Spleen (tissue), 11 donors: ENCODE data around the gene IPO8. TPM values are rescaled to one million over a fixed set of nuclear protein-coding genes. Genes with fewer than 3 reads are reported as not detected.

Experiments
- DNase-seq: peaks from one replicate; pipeline ENCODE4 v3.0.0-alpha.2; 2020
- H3K27ac ChIP-seq, 8 donors: fragments of 200-600 bp; sonication (generic) in 7 of 8; 1 replicate in 4 of 8; 2 replicates in 4 of 8; pipeline versions ENCODE4 v1.5.0 to v1.8.0; 2016 to 2021; ENCODE audit warnings: inconsistent platforms in 4 of 8, mild to moderate bottlenecking in 4 of 8, moderate library complexity in 1 of 8
- H3K27me3 ChIP-seq, 7 donors: fragments of 200-600 bp; sonication (generic) in 6 of 7; replicated peaks in 1 of 7; 1 replicate in 4 of 7; 2 replicates in 3 of 7; pipeline versions ENCODE4 v1.5.0 to v1.8.0; 2016 to 2021; ENCODE audit warnings: inconsistent platforms in 3 of 7, mild to moderate bottlenecking in 1 of 7
- H3K36me3 ChIP-seq, 6 donors: fragments of 200-600 bp; sonication (generic) in 5 of 6; 1 replicate in 4 of 6; 2 replicates in 2 of 6; pipeline versions ENCODE4 v1.5.0 to v1.8.0; 2016 to 2021; ENCODE audit warnings: inconsistent platforms in 2 of 6
- H3K4me1 ChIP-seq, 6 donors: fragments of 200-600 bp; sonication (generic) in 5 of 6; 1 replicate in 3 of 6; 2 replicates in 3 of 6; pipeline versions ENCODE4 v1.5.0 to v1.8.0; 2016 to 2021; ENCODE audit warnings: inconsistent platforms in 3 of 6
- H3K4me3 ChIP-seq, 8 donors: fragments of 200-600 bp; sonication (generic) in 7 of 8; 1 replicate in 4 of 8; 2 replicates in 4 of 8; pipeline versions ENCODE4 v1.5.0 to v1.8.0; 2016 to 2021; ENCODE audit warnings: inconsistent platforms in 4 of 8, mild to moderate bottlenecking in 4 of 8, moderate library complexity in 2 of 8
- H3K9me3 ChIP-seq, 8 donors: fragments of 200-600 bp; sonication (generic) in 7 of 8; 1 replicate in 4 of 8; 2 replicates in 4 of 8; pipeline versions ENCODE4 v1.5.0 to v1.8.0; 2016 to 2021; ENCODE audit warnings: inconsistent platforms in 4 of 8
- POLR2A ChIP-seq, 3 donors: fragments of 450-650 bp; IDR thresholded peaks; one replicate each; pipeline ENCODE4 v1.5.1; 2017; ENCODE audit warnings: antibody characterized with exemption in 3 of 3, mild to moderate bottlenecking in 1 of 3
- POLR2AphosphoS5 ChIP-seq, 3 donors: sonication (generic); formaldehyde crosslinking; IDR thresholded peaks; one replicate each; pipeline ENCODE4 v1.5.1; 2017; ENCODE audit warnings: antibody characterized with exemption in 3 of 3
- WGBS, 5 donors: extraction: QIAGEN DNeasy Blood & Tissue Kit in 3 of 5; methylation state at CpG; one replicate each; pipeline versions ENCODE4 v1.1.5 to v1.1.7; 2013 to 2018; 5-methylcytosine and 5-hydroxymethylcytosine counted together
- intact Hi-C: fragments of 100-400 bp; cut with DNase I; formaldehyde crosslinking; loops from one replicate; pipeline ENCODE4 v1.15.0; 2023; ENCODE audit warnings: low total_unique reads
- polyA plus RNA-seq, 3 donors: library from polyadenylated mRNA; stranded (reverse); fragments of 200-250 nt; gene quantifications; one replicate each; pipeline ENCODE4 v1.2.1, GENCODE V29; 2013
- total RNA-seq, 7 donors: library from RNA; depleted of rRNA in 3 of 7; stranded (reverse); fragments of >200 nt in 3 of 7; fragmentation: NEBNext Ultra II Directional in 4 of 7; extraction: Animal tissue kit (Norgen Biotek cat#: 25700) in 4 of 7; gene quantifications; one replicate each; pipeline versions ENCODE4 v1.1.0 to v1.2.1, GENCODE V29; 2016 to 2021
- TF ChIP-seq, protein P1 (sequence below), 11 experiments: fragments of 200-600 bp in 7 of 11; fragments of 450-650 bp in 4 of 11; sonication (generic) in 4 of 11; IDR thresholded peaks in 8 of 11; conservative IDR thresholded peaks in 3 of 11; 1 replicate in 7 of 11; 2 replicates in 4 of 11; pipeline versions ENCODE4 v1.4.0 to v1.8.0; 2016 to 2021; ENCODE audit warnings: antibody characterized with exemption in 11 of 11, inconsistent platforms in 4 of 11, mild to moderate bottlenecking in 1 of 11
- donor health status: healthy with polysubstance abuse.
- donor health status: DM: no; HTN: no; CAD: no; lungs with moderate emphysema.
- donor health status: DM: no; HTN: no; CAD: no.
- donor health status: Bipolar disorder and iron deficiency.
- donor health status: healthy.
- donor health status: DM: no; HTN: no; CAD: no.
- donor health status: DM: yes; HTN: yes; CAD: no.

Gene IPO8
- total and polyA plus RNA-seq, 10 donors = 8.5 to 68.2 (median 49.8) TPM

DNA sequence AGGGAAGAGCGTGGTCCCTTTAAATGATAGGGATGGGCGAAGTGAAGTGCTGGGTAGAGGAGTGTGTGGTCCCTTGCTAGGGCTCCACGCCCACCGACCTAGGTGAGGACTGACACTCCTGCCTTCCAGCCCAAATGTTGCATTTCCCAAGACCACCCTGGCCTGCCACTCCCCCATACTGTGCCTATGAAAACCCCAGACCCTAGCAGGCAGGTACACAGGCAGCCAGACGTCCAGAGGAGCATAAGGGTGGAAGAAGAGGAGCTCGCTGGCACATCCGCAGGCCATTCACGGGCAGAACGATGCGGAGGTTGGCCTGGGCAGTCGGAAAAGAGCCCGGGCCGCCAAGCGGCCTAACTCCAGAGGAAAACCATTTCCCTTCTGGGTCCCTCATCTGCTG, 817 bp upstream of the IPO8 start:
- peak overlapping the region in 6 of 8 donors; percentile 73 to 97 (median 94) for H3K4me3 ChIP-seq
- TF ChIP-seq, protein P1, sequence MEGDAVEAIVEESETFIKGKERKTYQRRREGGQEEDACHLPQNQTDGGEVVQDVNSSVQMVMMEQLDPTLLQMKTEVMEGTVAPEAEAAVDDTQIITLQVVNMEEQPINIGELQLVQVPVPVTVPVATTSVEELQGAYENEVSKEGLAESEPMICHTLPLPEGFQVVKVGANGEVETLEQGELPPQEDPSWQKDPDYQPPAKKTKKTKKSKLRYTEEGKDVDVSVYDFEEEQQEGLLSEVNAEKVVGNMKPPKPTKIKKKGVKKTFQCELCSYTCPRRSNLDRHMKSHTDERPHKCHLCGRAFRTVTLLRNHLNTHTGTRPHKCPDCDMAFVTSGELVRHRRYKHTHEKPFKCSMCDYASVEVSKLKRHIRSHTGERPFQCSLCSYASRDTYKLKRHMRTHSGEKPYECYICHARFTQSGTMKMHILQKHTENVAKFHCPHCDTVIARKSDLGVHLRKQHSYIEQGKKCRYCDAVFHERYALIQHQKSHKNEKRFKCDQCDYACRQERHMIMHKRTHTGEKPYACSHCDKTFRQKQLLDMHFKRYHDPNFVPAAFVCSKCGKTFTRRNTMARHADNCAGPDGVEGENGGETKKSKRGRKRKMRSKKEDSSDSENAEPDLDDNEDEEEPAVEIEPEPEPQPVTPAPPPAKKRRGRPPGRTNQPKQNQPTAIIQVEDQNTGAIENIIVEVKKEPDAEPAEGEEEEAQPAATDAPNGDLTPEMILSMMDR (IDR thresholded peaks at IDR 0.05 in 8 of 11, conservative IDR thresholded peaks at IDR 0.05 in 3 of 11) = no peak
- TF ChIP-seq POLR2AphosphoS5 (IDR thresholded peaks at IDR 0.05) (no peak), POLR2A (IDR thresholded peaks at IDR 0.05) (no peak)
- intact Hi-C loops = loop anchor here (10.0 kb wide), 1 partner anchor 48 kb away; no protein-coding TSS in a partner anchor
- WGBS, 5 donors = 92 to 97% (median 93%) methylated on average over 14 of the region's 14 CpGs
- no peaks in the 10 kb centered on the region for H3K27me3 ChIP-seq
- peaks cover 15 to 50% (median 36%) of the 10 kb centered on the region in 6 donors for H3K4me1 ChIP-seq
- H3K27ac ChIP-seq = peak overlapping the region in 2 of 8 donors; percentile 86 to 88
- DNase-seq = peak; percentile 75
- H3K36me3 ChIP-seq = no peaks in the 10 kb centered on the region
- no peaks in the 10 kb centered on the region for H3K9me3 ChIP-seq

DNA sequence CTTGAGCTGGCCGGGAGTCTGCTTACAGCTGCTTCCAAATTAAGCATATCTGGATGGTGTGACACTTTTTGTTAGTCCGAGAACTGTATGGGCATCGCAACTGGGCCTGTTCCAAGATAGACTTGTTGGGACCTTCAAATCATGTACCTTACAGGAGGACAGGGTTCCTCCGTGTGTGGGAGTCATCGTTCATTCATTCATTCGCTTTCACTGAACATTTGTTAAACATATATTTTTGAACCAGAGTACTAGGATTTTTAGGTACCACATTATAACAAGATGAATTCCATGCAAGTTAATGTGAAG, 387 bp upstream of the IPO8 start:
- peaks cover 15 to 54% (median 36%) of the 10 kb centered on the region in 6 donors for H3K4me1 ChIP-seq
- DNase-seq = no peak
- no peaks in the 10 kb centered on the region for H3K36me3 ChIP-seq
- H3K4me3 ChIP-seq = peak overlapping the region; percentile 73 to 98 (median 94)
- no peaks in the 10 kb centered on the region for H3K27me3 ChIP-seq
- H3K27ac ChIP-seq = peak overlapping the region; percentile 67 to 88 (median 79)
- H3K9me3 ChIP-seq = no peaks in the 10 kb centered on the region
- TF ChIP-seq POLR2AphosphoS5 (IDR thresholded peaks at IDR 0.05) (no peak), POLR2A (IDR thresholded peaks at IDR 0.05) (no peak)
- TF ChIP-seq, protein P1 (IDR thresholded peaks at IDR 0.05 in 8 of 11, conservative IDR thresholded peaks at IDR 0.05 in 3 of 11) = no peak
- intact Hi-C loops = loop anchor here (10.0 kb wide), 1 partner anchor 49 kb away; no protein-coding TSS in a partner anchor
- 12 to 17% (median 15%) methylated on average over 6 of the region's 6 CpGs for WGBS, 5 donors

GRCh38 chr12:30694412-30695198, 1.1 kb downstream of the IPO8 start:
- Histone ChIP-seq H3K27me3 (no peaks in the 10 kb centered on the region), H3K36me3 (peaks cover 0 to 8% (median under 1%) of the 10 kb centered on the region in 6 donors), H3K4me1 (peaks cover 15 to 57% (median 36%) of the 10 kb centered on the region in 6 donors), H3K27ac (peak overlapping the region in 6 of 8 donors; percentile 78 to 88 (median 82)), H3K4me3 (peak overlapping the region; percentile 73 to 98 (median 94)), H3K9me3 (no peaks in the 10 kb centered on the region)
- intact Hi-C loops = loop anchor here (10.0 kb wide), 1 partner anchor 50 kb away; no protein-coding TSS in a partner anchor
- DNase-seq = peak; percentile 83
- TF ChIP-seq POLR2A (IDR thresholded peaks at IDR 0.05) (no peak), POLR2AphosphoS5 (IDR thresholded peaks at IDR 0.05) (no peak)
- TF ChIP-seq, protein P1 (IDR thresholded peaks at IDR 0.05 in 8 of 11, conservative IDR thresholded peaks at IDR 0.05 in 3 of 11) = no peak
- WGBS, 5 donors = 13 to 17% (median 14%) methylated on average over 16 of the region's 16 CpGs

GRCh38 chr12:30692470-30692869, 3.2 kb downstream of the IPO8 start:
- no peak overlapping the region for H3K27ac ChIP-seq
- peaks cover 15 to 57% (median 36%) of the 10 kb centered on the region in 6 donors for H3K4me1 ChIP-seq
- H3K9me3 ChIP-seq = no peaks in the 10 kb centered on the region
- TF ChIP-seq POLR2AphosphoS5 (IDR thresholded peaks at IDR 0.05) (no peak), POLR2A (IDR thresholded peaks at IDR 0.05) (no peak)
- TF ChIP-seq, protein P1 (IDR thresholded peaks at IDR 0.05 in 8 of 11, conservative IDR thresholded peaks at IDR 0.05 in 3 of 11) = no peak
- peaks cover 0 to 19% (median 5%) of the 10 kb centered on the region in 6 donors for H3K36me3 ChIP-seq
- H3K27me3 ChIP-seq = no peaks in the 10 kb centered on the region
- no peak for DNase-seq
- no peak overlapping the region for H3K4me3 ChIP-seq
- intact Hi-C loops = loop anchor here (10.0 kb wide), 1 partner anchor 52 kb away; no protein-coding TSS in a partner anchor
- 70 to 89% (median 76%) methylated on average over 5 of the region's 5 CpGs for WGBS, 5 donors
